Activated CD8-positive, alpha-beta memory T cell treated with anti-CD3 and anti-CD28 coated beads, Interleukin-2, amount 50 U/mL, for 4 hours (primary cell): ENCODE results near the gene NBPF20.
A peak's percentile ranks its signal among the peaks of the same experiment; 100 is the strongest.
"Not testable (repeated sequence)": the region's sequence is repeated elsewhere in the genome, so short reads cannot be mapped to it uniquely, and the experiment has no call there.

Source experiments
- DNase-seq: peaks from one replicate; pipeline ENCODE4 v3.0.0-alpha.2; 2020

Gene NBPF20, protein sequence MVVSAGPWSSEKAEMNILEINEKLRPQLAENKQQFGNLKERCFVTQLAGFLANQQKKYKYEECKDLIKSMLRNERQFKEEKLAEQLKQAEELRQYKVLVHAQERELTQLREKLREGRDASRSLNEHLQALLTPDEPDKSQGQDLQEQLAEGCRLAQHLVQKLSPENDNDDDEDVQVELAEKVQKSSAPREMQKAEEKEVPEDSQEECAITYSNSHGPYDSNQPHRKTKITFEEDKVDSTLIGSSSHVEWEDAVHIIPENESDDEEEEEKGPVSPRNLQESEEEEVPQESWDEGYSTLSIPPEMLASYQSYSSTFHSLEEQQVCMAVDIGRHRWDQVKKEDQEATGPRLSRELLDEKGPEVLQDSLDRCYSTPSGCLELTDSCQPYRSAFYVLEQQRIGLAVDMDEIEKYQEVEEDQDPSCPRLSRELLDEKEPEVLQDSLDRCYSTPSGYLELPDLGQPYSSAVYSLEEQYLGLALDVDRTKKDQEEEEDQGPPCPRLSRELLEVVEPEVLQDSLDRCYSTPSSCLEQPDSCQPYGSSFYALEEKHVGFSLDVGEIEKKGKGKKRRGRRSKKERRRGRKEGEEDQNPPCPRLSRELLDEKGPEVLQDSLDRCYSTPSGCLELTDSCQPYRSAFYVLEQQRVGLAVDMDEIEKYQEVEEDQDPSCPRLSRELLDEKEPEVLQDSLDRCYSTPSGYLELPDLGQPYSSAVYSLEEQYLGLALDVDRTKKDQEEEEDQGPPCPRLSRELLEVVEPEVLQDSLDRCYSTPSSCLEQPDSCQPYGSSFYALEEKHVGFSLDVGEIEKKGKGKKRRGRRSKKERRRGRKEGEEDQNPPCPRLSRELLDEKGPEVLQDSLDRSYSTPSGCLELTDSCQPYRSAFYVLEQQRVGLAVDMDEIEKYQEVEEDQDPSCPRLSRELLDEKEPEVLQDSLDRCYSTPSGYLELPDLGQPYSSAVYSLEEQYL (N-terminal part only)

DNA sequence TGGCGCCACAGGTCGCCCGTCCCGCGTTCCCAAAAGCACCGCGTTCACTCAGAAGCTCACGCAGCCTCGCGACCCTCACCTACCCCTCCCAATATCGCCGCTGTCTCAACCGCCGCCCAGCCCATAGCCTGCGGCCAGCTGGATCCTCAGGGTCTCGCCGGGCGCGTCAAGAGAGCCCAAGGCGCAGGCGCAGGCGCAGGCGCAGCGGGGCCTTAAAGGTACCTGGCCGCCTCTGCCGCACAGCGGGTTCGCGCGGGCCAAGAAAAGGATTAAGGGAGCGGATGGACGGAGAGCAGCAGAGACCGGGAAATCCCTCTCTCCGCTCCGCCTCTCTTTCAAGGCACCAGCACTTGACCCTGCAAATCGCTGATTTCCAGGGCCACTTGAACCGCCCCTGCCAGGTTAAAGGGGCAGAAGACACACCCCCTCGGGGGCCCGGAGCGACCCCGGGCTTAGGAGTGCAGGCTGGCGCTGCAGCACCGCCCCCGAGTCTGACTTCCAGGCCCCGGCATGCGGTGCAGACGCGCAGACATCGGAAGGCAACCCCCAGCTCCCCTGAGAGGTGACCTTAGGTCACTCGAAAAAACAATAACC is at the start of gene NBPF20:
Gene NBPF20, minus strand, starts transcription at position 168 of the 594 bp plus-strand sequence. CDS start 20,331 bp downstream, outside the sequence.
- DNase-seq: peak; percentile 74

DNA sequence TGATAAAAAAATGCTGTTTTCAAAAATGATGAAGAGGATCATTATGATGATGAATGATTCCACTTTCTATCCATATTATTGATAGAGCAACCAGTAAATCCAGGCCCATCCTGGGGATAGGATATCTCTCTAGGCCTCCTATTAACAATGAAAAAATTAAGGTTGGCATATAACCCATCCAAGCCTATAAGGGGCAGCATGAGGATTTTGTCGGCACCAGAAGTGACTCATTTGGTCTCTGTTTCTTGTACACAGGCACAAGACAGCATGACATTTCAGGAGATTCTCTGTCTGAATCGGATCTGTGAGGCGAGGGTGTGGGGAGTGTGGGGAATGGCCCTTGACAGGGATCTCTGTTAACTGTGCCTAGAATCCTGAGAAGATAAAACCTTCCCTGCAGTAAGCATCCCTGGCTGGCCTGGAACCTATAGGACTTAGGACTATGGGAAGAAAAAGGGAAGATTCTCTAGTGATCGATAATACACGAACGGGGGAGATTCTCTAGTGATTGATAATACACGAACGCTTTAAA is 49.5 kb upstream of the NBPF20 start:
- not testable (repeated sequence) for DNase-seq

DNA sequence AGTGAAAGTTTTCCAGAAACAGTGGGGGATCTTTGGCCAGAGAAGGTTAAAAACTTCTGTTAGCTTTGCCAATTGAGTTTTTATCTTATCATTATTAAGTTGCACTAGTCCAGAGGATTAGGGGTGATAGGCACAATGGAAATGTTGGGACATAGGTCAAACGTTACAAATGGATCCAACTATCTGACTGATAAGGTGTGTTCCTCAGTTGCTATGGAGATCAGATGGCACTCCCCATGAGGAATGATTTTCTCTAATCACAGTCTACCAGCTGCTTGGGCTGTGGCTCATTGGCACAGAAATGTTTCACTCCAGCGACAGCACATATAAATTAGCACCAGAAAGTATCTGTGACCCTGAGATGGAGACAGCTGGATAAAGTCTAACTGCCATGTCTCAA is 47.3 kb upstream of the NBPF20 start:
- DNase-seq: not testable (repeated sequence)

DNA sequence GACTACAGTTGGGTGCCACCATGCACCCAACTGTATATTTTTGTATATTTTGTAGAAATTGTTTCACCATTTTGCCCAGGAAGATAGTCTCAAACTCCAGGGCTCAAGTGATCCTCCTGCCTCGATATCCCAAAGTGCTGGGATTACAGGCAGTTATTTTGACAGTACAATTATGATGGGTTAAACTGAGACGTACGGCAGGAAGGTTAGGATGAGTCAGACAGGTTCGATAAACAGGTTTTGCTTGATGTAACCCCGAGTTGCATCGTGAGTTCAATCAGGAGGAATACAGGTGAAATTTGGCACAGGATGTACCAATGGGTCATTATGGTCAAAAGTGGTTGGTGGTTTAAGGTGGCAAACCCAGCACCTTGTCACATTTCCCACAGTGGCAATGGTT is 46.0 kb upstream of the NBPF20 start:
- DNase-seq: not testable (repeated sequence)

DNA sequence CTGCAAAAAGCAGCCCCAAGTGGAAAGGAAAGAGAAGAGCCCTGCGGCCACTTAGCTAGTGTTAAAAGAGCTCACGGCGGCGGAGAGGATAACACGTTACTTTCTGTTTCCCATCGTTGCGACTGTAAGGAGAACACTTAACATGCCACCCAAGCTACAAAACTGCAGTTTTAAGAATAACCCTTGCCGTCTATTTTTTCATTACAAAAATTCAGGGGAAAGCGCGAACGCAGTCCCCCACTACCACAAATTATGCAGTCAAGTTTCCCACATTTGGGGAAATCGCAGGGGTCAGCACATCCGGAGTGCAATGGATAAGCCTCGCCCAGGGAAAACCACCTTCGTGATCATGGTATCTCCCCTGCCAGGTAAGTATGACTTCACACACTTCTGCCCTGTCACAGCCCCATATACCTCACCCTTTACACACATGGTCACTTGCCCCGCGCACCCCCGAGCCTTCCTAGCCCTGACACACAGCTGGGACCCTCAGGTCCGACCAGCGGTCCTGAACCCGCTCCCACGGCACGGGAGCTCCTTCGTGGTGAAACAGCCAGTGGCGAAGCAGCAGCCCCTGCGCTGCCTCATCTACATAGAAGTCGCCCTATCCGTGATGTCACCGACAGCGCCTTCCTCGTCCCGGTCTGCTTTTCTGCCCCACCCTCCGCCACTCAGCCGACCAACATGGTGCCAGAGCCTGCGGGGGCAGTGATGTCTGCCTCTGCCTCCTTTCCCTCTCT is 40.2 kb upstream of the NBPF20 start:
- peak; percentile 43 for DNase-seq

DNA sequence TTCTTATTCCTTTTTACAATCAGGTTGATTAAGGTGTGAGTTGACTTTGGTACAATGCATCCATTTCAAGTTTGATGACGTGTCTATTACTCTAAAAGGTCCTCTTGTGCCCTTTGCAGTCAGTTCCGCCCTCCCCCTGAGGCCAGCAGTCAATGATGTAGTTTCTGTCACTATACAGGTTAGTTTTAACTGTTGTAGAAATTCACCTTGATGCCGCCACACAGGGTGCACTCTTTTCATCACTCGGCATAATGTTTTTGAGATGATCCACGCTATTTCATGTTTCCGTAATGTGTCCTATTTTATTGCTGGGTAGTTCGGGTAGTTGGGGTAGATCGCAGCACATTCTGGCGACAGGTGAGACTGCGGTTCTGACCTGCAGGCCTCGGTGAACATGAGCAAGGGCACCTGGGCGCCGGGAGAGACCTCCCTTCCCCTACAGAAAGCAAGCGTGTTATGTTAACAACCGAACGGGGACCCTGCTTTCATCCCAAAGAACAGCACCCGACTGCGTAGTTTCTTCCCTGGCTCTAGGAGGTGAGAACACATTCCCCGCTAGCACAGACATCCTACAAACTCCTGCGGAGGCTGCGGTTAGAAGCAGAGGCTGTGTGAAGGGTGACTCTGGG is 39.4 kb upstream of the NBPF20 start:
- not testable (repeated sequence) for DNase-seq

DNA sequence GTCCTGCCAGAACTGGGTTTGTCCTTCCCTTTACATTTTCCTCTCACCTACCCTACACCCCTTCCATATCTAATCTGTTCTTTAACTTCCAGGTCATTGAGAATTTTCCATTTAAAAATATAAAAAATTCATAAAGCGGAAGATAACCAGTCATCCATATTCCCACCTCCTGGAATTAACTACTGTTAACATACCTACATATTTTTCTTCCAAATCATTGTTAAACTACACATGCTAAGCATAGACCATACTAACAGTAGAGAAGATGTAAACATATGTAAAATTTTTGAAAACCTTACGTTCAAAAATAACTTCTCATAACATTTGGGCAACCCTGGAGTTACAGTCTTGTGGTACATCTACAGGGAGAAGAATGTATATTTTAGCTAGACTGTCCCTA is 38.6 kb upstream of the NBPF20 start:
- DNase-seq: not testable (repeated sequence)

DNA sequence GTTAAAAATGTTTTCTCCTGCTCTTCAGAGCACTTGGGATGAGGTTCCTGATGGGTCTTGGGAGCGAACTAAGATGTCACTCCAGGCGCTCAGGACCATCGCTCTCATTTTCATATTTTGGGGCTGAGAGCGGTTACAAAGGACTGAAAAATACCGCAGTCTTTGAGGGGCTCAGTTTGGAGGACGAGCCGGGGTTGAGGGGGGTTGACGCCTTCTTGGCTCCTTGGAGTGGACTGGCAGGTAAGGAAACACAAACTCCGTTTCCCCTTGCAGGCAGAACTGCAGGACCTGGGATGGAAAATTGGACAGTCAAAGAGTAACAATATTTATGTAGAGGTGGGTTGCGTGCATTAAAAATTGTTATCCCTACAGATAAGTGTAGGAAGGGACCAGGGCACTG is 35.3 kb upstream of the NBPF20 start:
- DNase-seq: not testable (repeated sequence)

DNA sequence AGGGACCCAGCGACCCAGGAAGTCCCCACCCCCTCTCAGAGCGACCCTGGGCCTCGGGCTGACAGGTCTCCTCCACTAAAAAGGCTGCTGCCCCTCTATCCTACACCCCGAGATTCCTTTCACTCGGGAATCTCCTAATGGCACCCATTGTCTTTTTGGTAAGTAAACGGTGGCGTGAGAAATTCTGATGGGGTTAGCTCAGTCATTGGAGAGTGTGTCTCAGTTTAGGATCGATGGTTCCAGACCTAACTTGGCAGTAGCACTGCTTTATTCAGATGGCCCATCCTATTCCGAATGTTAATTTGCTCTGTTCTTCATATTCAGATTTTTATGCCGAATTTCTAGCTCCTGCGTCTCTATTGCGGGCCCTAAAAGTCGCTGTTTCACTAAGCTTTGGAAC is 34.6 kb upstream of the NBPF20 start:
- not testable (repeated sequence) for DNase-seq

DNA sequence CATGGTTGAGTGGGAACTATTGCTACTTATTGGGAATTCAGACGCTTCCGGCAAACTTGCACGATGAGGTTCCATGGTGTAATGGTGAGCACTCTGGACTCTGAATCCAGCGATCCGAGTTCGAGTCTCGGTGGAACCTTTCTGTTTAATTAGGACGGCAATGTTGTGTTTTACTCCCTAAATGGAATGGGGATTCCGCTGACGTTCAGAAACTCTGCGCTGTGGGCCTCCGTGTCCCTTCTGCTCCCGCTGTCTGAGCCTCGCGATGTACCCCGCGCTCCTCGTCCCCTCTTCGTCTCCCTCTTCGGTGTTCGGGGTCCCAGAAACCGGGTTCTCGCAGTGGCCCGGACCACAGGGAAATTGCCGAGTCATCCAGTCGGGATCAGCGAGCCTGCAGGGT is 34.2 kb upstream of the NBPF20 start:
- not testable (repeated sequence) for DNase-seq

DNA sequence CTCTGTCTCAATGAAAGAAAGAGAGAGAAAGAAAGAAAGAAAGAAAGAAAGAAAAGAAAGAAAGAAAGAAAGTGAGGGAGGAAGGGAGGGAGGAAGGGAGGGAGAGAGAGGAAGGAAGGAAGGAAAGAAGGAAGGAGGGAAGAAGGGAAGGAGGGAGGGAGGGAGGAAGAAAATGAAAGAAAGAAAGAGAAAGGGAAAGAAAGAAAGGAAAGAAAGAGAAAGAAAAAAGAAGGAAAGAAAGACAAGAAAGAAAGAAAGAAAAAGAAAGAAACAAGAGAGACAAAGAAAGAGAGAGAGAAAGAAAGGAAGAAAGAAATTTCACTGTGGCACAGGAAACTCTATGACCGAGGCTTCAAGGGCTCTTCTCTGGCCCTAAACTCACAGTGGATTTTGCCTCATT is 33.7 kb upstream of the NBPF20 start:
- not testable (repeated sequence) for DNase-seq

DNA sequence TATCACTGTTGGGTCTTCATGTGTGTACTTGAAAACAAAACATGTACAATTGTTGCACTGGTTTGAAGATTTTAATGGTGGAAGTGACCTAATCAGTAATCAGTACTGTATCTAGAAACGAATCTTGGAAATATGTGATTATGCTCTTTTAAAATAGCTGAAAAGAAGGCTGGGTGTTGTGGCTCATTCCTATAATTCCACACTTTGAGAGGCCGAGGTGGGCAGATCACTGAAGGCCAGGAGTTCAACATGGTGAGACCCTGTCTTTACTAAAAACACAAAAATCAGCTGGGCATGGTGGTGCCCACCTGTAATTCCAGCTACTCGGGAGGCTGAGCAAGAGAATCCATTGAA is 29.4 kb upstream of the NBPF20 start:
- not testable (repeated sequence) for DNase-seq

DNA sequence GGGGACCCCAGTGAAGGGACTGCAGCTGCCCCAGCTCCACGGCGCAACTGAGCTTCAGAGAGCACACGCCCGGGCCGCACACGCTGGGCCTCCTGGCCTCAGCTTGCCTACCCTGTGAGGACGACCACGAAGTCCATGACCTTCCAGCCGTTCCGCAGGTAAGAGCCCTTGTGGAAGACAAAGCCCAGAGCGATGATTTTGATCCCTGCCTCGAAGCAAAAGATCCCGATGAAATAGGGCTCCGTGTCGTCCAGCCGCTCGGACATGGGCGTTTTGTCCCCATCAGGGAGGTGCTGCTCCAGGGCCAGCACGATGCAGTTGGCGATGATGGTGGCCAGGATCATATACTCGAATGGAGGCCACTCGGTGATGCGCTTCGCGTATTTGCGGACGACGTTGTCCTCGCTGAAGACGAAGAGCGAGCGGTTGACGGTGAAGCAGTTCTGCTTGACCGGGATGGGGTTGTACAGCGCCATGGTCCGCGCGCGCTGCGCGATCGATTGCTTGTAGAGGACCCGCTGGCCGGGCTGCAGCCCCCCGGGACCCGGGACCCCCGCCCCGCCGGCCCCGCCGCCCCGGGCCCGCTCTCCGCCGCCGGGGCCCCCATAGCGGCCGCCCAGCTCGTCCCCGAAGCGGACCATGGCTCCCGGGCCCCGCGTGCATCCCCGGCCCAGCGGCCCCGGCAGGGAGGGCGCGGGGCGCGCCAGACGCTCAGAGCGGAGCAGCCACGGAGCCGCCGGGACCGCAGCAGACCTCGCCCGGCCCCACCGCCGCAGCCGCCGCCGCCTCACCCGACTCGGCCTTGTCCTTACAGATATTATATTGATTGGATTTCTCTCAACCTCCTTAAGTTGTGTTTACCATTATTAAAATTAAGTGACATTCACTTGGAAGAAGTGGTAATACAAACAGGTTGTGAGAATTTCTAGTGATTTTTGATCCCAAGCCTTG is 28.7 kb upstream of the NBPF20 start:
- DNase-seq: not testable (repeated sequence)

DNA sequence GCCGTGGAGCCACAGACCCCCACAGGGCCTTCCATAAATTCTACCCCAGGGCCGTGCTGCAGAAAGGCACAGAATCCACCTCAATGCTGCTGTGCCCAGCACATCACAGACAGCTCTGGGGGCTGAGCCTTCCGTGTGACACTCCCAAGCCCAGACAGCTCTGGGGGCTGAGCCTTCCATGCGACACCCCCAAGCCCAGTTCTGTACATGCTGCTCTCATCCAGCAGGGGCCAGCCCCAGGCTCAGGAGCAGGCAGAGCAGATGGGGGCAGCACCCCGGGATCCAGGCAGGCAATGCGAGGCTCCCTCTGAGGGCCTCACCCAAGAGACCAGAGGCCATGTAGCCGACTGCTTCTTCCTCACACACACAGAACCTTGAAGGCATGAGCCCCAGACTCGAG is 27.1 kb upstream of the NBPF20 start:
- not testable (repeated sequence) for DNase-seq

DNA sequence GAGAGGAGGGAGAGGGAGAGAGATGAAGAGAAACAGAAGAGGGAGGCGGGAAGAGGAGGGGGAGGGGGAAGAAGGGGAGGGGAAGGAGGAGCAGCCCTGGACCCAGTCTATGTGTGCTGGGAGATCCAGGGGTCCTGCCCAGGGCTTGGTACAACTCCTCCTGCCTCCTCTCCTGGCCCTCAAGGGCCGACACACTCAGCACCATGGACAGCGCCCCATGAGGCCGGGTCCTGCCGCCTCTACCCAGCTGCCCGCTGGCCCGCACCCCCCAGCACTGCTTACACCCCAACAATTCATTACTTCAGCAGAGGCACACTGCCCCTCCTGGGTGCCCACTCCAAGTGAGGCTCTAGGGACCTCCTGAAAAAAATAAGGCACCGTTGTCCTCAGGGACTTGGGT is 26.5 kb upstream of the NBPF20 start:
- peak; percentile 28 for DNase-seq

DNA sequence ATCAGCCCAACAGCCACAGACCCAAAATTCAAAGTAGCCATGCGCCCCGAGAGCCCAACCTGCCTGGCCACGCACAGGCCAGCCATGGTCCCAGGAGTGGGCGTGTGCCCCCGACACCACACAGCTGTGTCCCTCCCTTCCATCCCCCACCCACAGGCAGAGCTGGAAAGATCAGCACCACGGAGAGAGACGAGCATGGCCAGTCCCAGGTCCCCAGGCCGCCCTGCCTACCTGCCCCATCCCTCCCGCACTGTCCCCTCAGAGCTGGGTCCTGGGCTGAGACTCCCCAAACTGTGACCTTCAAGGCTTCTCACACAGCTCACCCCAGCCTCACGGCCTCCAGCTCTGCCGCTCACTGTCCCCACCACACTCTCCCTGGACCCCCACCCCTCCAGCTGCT is 19.8 kb upstream of the NBPF20 start:
- not testable (repeated sequence) for DNase-seq

DNA sequence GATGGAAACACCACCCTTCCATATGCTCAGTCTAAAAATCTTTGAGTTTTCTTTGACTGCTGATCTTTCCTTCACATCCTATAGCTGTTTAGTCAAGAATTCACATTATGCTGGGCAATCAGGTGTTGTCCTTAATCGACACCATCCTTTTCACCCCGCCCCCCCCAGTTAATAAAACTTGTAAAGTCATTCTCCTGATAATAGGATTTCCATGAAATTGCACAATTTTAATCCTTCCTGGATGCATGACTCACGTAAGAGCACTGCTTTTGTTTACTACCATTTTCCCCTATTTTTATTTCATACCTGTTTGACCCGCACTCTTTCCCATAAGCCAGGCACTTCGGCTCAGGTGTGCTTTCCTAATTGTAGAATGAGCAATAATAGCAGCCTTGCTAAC is 16.9 kb upstream of the NBPF20 start:
- not testable (repeated sequence) for DNase-seq

DNA sequence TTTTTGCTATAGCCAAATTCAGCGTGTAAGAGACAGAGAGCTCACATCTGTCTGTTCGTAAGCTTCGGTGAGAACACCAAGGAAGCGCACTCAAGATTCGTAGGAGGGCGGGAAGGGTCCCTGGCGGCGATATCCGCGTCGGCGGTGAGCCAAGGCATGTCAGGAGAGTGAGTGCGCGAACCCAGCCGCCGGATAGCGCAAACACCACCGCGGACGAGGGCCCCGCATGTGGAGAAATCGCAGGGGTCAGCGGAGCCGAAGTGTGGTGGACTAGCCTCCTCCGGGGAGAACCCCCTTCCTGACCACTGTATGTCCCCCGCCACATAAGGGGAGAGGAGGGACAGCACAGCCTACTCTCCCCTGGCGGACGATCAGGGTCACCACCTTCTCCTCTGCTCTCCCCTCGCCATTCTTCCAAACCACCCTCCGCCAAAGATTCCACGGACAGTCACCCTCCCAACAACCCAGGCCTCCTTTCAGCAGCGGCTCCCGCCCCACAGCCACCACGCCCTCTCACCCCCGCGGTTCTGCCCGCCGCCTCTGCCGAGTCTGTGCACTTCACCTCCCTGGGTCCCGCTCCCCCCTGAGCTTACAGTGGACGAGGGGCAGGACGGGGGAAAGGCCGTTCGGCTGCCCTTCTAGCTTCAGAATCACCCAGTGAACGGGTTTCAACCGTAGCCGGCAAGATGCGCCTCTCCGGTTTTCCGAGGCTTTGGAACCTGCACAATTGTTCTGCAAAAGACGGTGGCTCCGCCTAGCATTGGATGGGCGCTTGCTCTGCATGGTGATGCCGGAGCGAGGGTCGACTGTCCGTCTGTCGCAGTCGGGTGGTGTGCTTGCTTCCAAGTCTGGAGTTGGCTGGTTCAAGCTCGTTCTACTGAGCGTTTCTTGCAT is 6.2 kb upstream of the NBPF20 start:
- DNase-seq: not testable (repeated sequence)

DNA sequence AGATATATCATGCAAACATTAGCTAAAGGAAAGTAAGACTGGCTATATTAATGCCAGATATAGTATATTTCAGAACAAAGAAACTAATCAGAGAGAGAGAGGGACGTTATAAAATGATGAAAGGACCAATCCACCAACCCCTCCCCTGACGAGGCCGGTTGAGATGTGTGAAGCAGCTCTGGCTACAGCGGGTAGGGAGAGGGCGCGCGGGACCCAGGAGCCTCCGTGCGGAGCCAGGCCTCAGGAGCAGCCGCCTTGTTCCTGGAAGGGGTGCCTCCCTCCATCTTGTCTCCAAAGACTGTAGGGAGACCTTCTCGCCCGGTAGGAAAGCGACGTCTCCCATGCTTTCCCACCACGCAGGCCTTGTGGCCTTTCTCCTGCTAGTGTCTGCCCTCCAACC is 5.4 kb upstream of the NBPF20 start:
- DNase-seq: not testable (repeated sequence)
